Ecto neural progenitor cell (in vitro differentiated cells): ENCODE results near the gene ZMIZ1.

Experiments
- DNase-seq: peaks from one replicate; pipeline ENCODE4 v3.0.0-alpha.2; 2018; ENCODE audit warnings: low spot score

ZMIZ1 gene

GRCh38 chr10:79186486-79187120 lies 117.8 kb downstream of the ZMIZ1 start:
- DNase-seq: no peak

- DNase-seq: no peak
These were observed 118.6 kb downstream of the ZMIZ1 start for GRCh38 chr10:79187121-79187940.

GRCh38 chr10:79188154-79188965 lies 119.6 kb downstream of the ZMIZ1 start:
- no peak for DNase-seq

GRCh38 chr10:79189181-79189580 lies 120.4 kb downstream of the ZMIZ1 start:
- DNase-seq: no peak

GRCh38 chr10:79189853-79190435 lies 121.2 kb downstream of the ZMIZ1 start:
- DNase-seq: no peak

GRCh38 chr10:79190740-79191261 lies 122.0 kb downstream of the ZMIZ1 start:
- no peak for DNase-seq

GRCh38 chr10:79191951-79192676 lies 123.3 kb downstream of the ZMIZ1 start:
- no peak for DNase-seq

GRCh38 chr10:79192677-79193003 lies 123.9 kb downstream of the ZMIZ1 start:
- no peak for DNase-seq

- no peak for DNase-seq
These were observed 125.1 kb downstream of the ZMIZ1 start for GRCh38 chr10:79193694-79194382.

GRCh38 chr10:79195091-79195923 lies 126.5 kb downstream of the ZMIZ1 start:
- peak; percentile 95 for DNase-seq

- DNase-seq: peak; percentile 89
These were observed 128.0 kb downstream of the ZMIZ1 start for GRCh38 chr10:79196470-79197461.

GRCh38 chr10:79197558-79197957 lies 128.8 kb downstream of the ZMIZ1 start:
- DNase-seq: no peak

- DNase-seq: no peak
These were observed 131.6 kb downstream of the ZMIZ1 start for GRCh38 chr10:79200346-79200745.

GRCh38 chr10:79201706-79202105 lies 132.9 kb downstream of the ZMIZ1 start:
- no peak for DNase-seq

- DNase-seq: peak; percentile 68
These were observed 133.6 kb downstream of the ZMIZ1 start for GRCh38 chr10:79202188-79203013.

- no peak for DNase-seq
These were observed 134.4 kb downstream of the ZMIZ1 start for GRCh38 chr10:79203014-79203644.

- DNase-seq: no peak
These were observed 135.1 kb downstream of the ZMIZ1 start for GRCh38 chr10:79203833-79204232.
